Heart left ventricle (tissue), 16 donors: ENCODE data around the gene ZNF106. TPM values are rescaled to one million over a fixed set of nuclear protein-coding genes. Genes with fewer than 3 reads are reported as not detected.

Source experiments
- ATAC-seq, 4 donors: fragments of 200-7000 bp; cut with Tn5 transposase; one replicate each; pipeline ENCODE4 v1.9.1; 2020 to 2022; ENCODE audit warnings: moderate library complexity in 4 of 4, mild to moderate bottlenecking in 3 of 4, moderate number of reproducible peaks in 1 of 4
- DNase-seq, 5 donors: peaks; one replicate each; pipeline ENCODE4 v3.0.0-alpha.2; 2020
- H3K27ac ChIP-seq, 12 donors: fragments of 200-600 bp; sonication (generic) in 4 of 12; one replicate each; pipeline versions ENCODE4 v1.5.0 to v1.8.0; 2016 to 2022; ENCODE audit warnings: mild to moderate bottlenecking in 2 of 12
- H3K27me3 ChIP-seq, 9 donors: fragments of 200-600 bp; sonication (generic) in 2 of 9; one replicate each; pipeline versions ENCODE4 v1.5.1 to v1.8.0; 2016 to 2022; ENCODE audit warnings: mild to moderate bottlenecking in 3 of 9
- H3K36me3 ChIP-seq, 9 donors: fragments of 200-600 bp; sonication (generic) in 2 of 9; one replicate each; pipeline versions ENCODE4 v1.5.0 to v1.8.0; 2018 to 2022; ENCODE audit warnings: mild to moderate bottlenecking in 2 of 9
- H3K4me1 ChIP-seq, 12 donors: fragments of 200-600 bp; sonication (generic) in 4 of 12; one replicate each; pipeline versions ENCODE4 v1.5.0 to v1.8.0; 2016 to 2022; ENCODE audit warnings: mild to moderate bottlenecking in 3 of 12
- H3K4me3 ChIP-seq, 12 donors: fragments of 200-600 bp; sonication (generic) in 4 of 12; one replicate each; pipeline versions ENCODE4 v1.5.0 to v1.8.0; 2017 to 2022; ENCODE audit warnings: mild to moderate bottlenecking in 9 of 12, moderate library complexity in 4 of 12
- H3K9me3 ChIP-seq, 12 donors: fragments of 200-600 bp; sonication (generic) in 4 of 12; one replicate each; pipeline versions ENCODE4 v1.5.0 to v1.8.0; 2016 to 2022; ENCODE audit warnings: mild to moderate bottlenecking in 1 of 12
- CTCF ChIP-seq, 12 donors: fragments of 200-600 bp; sonication (generic) in 4 of 12; IDR thresholded peaks; one replicate each; pipeline versions ENCODE4 v1.5.0 to v1.8.0; 2018 to 2022; ENCODE audit warnings: antibody characterized with exemption in 12 of 12, mild to moderate bottlenecking in 5 of 12
- POLR2A ChIP-seq, 2 donors: fragments of 450-650 bp; IDR thresholded peaks; one replicate each; pipeline ENCODE4 v1.6.1; 2017; ENCODE audit warnings: antibody characterized with exemption in 2 of 2, mild to moderate bottlenecking in 2 of 2, moderate library complexity in 2 of 2
- WGBS, 4 donors: extraction: QIAGEN DNeasy Blood & Tissue Kit in 2 of 4; methylation state at CpG; one replicate each; pipeline versions ENCODE4 v1.1.5 to v1.1.7; 2013 to 2018; 5-methylcytosine and 5-hydroxymethylcytosine counted together
- intact Hi-C, 10 donors: fragments of 100-400 bp; cut with DNase I; formaldehyde crosslinking; loops; one replicate each; pipeline versions ENCODE4 v1.11.1 to v1.14.2; 2022
- polyA plus RNA-seq, 2 donors: library from polyadenylated mRNA; stranded (reverse); fragments of 200-250 nt; gene quantifications; one replicate each; pipeline ENCODE4 v1.2.3, GENCODE V29; 2013
- total RNA-seq, 9 donors: library from RNA; depleted of rRNA in 2 of 9; stranded (reverse); fragments of >200 nt in 2 of 9; fragmentation: NEBNext Ultra II Directional in 3 of 9; extraction: Animal tissue kit (Norgen Biotek cat#: 25700) in 3 of 9; gene quantifications; one replicate each; pipeline versions ENCODE4 v1.1.0 to v1.2.4, GENCODE V29; 2016 to 2023
- donor health status: ischemic (EF 13 %, LVEDD 7.1; RV severe dilation, severe dysfunction).
- donor health status: healthy with polysubstance abuse.
- donor health status: DM: no; HTN: yes; CAD: no.
- donor health status: DM: no; HTN: no; CAD: no.
- donor health status: ischemic (EF 25% LVEDD 6.9; RV normal size, moderate dysfunction).
- donor health status: ischemic (EF 25% LVEDD 5.7; RV mildly dilated, moderate dysfunction).
- donor health status: healthy.
- donor health status: DM: yes; HTN: yes; CAD: no.
- donor health status: ischemic (EF 35%, LVEDD 5.7; RV mildly dilated, moderate dysfunction).
- donor health status: nonischemic (EF 11% LVEDD 7.7; RV severe dilation, severe dysfunction).
- donor health status: DM: yes; HTN: yes; CAD: no.
- donor health status: PGD.
- donor health status: ischemic (EF 29% LVEDD 5.4; RV normal size, mild dysfunction).
- donor health status: nonischemic (EF 23%, LVEDD 6.1; RV moderate dilation, normal function).

The ZNF106 gene
- total and polyA plus RNA-seq, 11 donors, result 135 to 999 (median 705) TPM

- Histone ChIP-seq H3K9me3 (no peaks in the 10 kb centered on the region), H3K4me1 (peaks cover 0 to 42% (median 8%) of the 10 kb centered on the region in 12 donors), H3K27ac (peak overlapping the region in 8 of 12 donors; percentile 8 to 72 (median 50)), H3K27me3 (no peaks in the 10 kb centered on the region), H3K4me3 (peak overlapping the region in 9 of 12 donors; percentile 10 to 53 (median 37)), H3K36me3 (peaks cover 0 to 94% (median 88%) of the 10 kb centered on the region in 9 donors)
- DNase-seq, result peak in 2 of 5 donors; percentile 30 to 32
- peak in 3 of 4 donors; percentile 50 to 68 (median 62) for ATAC-seq
- TF ChIP-seq POLR2A (IDR thresholded peaks at IDR 0.05) (no peak), CTCF (IDR thresholded peaks at IDR 0.05) (no peak)
- intact Hi-C loops, result loop anchor here in 1 of 10 donors (10.0 kb wide), 1 partner anchor 175 kb away; the partner anchor contains the start of genes GANC and TMEM87A
- WGBS, 4 donors, result 58 to 74% (median 67%) methylated on average over 13 of the region's 13 CpGs
These were observed 41.0 kb downstream of the ZNF106 start for GRCh38 chr15:42449770-42450424.

DNA sequence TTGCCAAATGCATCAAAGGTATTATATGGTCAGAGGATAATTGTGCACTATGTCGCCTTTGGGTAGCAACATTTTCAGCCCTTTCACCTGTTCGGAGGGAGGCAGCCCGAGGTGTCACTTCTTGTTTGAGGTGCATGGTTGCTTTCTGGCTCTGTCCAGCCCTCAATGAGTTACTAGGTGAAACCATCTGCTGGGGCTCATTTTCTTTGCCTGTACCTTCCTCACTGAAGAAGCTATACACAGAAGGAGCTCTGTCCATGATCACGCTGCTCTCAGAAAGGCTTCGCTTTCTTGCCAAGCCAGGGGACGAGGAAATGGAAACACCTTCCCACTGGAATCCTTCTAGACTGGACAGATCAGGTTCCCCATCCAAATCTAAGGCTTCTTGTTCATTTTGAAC lies 42.7 kb downstream of the ZNF106 start:
- 77 to 90% (median 88%) methylated on average over 6 of the region's 6 CpGs for WGBS, 4 donors
- Histone ChIP-seq H3K27me3 (no peaks in the 10 kb centered on the region), H3K9me3 (no peaks in the 10 kb centered on the region), H3K4me3 (peak overlapping the region in 3 of 12 donors; percentile 34 to 53 (median 48)), H3K4me1 (peaks cover 0 to 31% (median 5%) of the 10 kb centered on the region in 12 donors), H3K27ac (peak overlapping the region in 8 of 12 donors; percentile 2 to 72 (median 36)), H3K36me3 (peaks cover 0 to 98% (median 90%) of the 10 kb centered on the region in 9 donors)
- no peak for TF ChIP-seq POLR2A (IDR thresholded peaks at IDR 0.05)
- TF ChIP-seq CTCF (IDR thresholded peaks at IDR 0.05), result no peak
- no peak for ATAC-seq
- intact Hi-C loops, result loop anchor here in 1 of 10 donors (10.0 kb wide), 1 partner anchor 173 kb away; the partner anchor contains the start of genes GANC and TMEM87A
- DNase-seq, result no peak

- intact Hi-C loops, result loop anchor here in 1 of 10 donors (10.0 kb wide), 1 partner anchor 173 kb away; the partner anchor contains the start of genes GANC and TMEM87A
- peak; percentile 37 to 56 (median 44) for ATAC-seq
- no peak for TF ChIP-seq CTCF (IDR thresholded peaks at IDR 0.05)
- TF ChIP-seq POLR2A (IDR thresholded peaks at IDR 0.05), result no peak
- peak overlapping the region in 7 of 12 donors; percentile 4 to 53 (median 20) for H3K4me3 ChIP-seq
- H3K9me3 ChIP-seq, result no peaks in the 10 kb centered on the region
- DNase-seq, result no peak
- peaks cover 0 to 98% (median 92%) of the 10 kb centered on the region in 9 donors for H3K36me3 ChIP-seq
- peak overlapping the region in 8 of 12 donors; percentile 2 to 72 (median 38) for H3K27ac ChIP-seq
- WGBS, 4 donors, result 53 to 71% (median 54%) methylated on average over 2 of the region's 2 CpGs
- H3K4me1 ChIP-seq, result peaks cover 0 to 29% (median 2%) of the 10 kb centered on the region in 12 donors
- H3K27me3 ChIP-seq, result no peaks in the 10 kb centered on the region
These were observed 43.3 kb downstream of the ZNF106 start for GRCh38 chr15:42447599-42447998.

DNA sequence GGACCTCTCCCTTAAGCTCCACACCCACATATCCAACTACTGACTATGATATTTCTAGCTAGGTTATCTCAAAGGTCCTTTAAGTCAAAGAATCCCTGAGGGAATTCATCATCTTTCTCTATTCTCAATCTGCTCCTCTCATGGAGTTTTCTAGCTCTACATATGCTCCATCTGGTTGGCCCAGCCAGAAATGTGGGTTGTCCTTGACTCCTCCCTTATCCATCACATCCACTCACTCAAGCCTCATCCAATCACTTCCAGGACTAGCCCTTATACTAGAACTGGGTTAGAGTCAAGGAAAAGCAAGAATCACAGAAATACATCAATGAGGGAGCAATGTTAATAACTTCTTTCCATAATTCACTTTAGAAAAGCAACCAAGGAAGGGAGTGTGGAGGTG lies 45.4 kb downstream of the ZNF106 start:
- intact Hi-C loops, result loop anchor here in 1 of 10 donors (10.0 kb wide), 1 partner anchor 171 kb away; the partner anchor contains the start of genes GANC and TMEM87A
- TF ChIP-seq CTCF (IDR thresholded peaks at IDR 0.05) (no peak), POLR2A (IDR thresholded peaks at IDR 0.05) (no peak)
- H3K27ac ChIP-seq, result no peak overlapping the region
- no peaks in the 10 kb centered on the region for H3K9me3 ChIP-seq
- H3K4me3 ChIP-seq, result no peak overlapping the region
- H3K4me1 ChIP-seq, result peaks cover 0 to 24% (median 2%) of the 10 kb centered on the region in 12 donors
- DNase-seq (no peak), ATAC-seq (no peak)
- no peaks in the 10 kb centered on the region for H3K27me3 ChIP-seq
- H3K36me3 ChIP-seq, result peaks cover 0 to 100% (median 97%) of the 10 kb centered on the region in 9 donors
